SKM-1 (cell line): ENCODE data around the gene NCBP3.
A peak's percentile ranks its signal among the peaks of the same experiment; 100 is the strongest.

Source experiments
- DNase-seq: peaks from one replicate; lab custom pipeline; 2025; ENCODE audit not compliant: unreplicated experiment; lab: John Stamatoyannopoulos, UW

The NCBP3 gene

GRCh38 chr17:3845621-3846436, at the start of gene NCBP3:
TSS of gene NCBP3 (minus strand) at chr17:3846246. CDS start at chr17:3846223, 23 bp downstream.
- peak; percentile 39 for DNase-seq

DNA sequence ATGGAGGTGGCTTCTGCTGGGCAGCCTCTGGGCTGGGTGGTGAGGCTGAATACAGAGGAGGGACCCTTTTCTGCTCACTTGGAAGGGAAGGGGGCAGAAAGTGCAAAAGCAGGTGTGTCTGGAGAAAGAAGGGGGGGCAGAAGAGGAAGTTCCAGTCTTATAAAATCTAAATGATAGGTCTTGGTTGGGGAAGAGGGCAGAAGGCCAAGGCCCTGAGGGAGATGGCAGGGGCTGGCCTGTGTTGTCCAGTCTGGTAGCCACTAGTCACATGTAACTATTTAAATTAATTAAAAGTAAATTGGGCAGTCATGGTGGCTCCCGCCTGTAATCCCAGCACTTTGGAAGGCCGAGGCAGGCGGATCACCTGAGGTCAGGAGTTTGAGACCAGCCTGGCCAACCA, 49.3 kb upstream of the NCBP3 start:
- no peak for DNase-seq

- DNase-seq, result no peak
Measured at GRCh38 chr17:3894911-3895343, 48.9 kb upstream of the NCBP3 start.

DNA sequence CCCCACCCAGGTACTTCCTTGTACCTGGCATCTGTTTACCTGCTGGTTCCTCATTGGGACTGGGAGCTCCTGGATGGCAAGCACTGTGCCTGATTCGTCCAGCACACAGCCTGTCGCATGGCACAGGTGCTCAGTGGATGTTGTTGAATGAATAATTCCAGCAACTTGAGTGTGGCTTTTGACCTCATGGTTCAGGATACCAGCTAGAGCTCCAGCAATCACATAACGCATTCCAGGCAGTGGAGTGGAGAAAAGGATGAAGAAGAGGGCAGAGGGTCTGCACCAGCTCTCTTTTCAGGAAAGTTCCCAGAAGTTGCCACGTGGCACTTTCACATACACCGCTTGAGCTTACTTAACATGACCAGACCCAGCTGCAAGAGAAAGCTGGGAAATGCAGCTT, 48.1 kb upstream of the NCBP3 start:
- no peak for DNase-seq

GRCh38 chr17:3893720-3894116, 47.7 kb upstream of the NCBP3 start:
- DNase-seq, result no peak

DNA sequence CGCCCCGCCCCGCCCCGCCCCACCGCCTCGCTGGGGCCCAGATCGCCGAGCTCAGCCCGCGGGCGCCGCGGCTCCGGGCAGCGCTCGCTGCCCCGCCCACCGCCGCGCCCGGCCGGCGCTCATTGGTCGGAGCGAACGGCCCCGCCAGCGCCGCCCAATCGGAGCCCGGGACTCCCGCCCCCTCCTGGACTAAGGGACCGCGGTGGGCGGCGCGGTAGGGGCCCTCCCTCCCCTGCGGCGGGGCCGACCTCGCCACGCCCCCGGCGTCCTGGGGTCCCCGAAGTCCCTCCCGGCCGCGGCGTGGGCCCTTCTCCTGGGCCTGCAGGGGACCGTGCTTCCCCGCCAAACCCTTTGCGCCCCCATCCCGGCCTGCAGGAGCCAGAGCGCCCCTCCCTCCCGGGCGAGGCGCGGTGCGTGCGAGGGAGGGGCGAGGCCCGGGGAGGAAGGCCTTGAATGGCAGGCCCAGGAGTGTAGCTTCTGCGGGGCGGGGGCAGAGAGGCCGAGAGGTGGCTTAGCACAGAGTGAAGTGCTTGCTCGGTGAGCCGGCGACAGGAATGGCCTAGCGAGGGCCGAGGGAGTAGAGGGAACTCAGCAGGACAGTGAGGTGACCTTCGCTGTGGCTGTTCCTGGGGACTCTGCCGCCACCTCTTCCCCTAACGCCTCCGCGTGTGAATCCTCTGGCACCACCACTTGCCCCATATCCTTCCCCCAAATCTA, 47.1 kb upstream of the NCBP3 start, which contains the start of gene CAMKK1:
CAMKK1 (minus strand) TSS at position 51 of the 717 bp plus-strand sequence. CDS start 7,366 bp downstream, outside the sequence.
- DNase-seq, result peak; percentile 29

GRCh38 chr17:3892095-3892998, 46.3 kb upstream of the NCBP3 start:
- no peak for DNase-seq

DNA sequence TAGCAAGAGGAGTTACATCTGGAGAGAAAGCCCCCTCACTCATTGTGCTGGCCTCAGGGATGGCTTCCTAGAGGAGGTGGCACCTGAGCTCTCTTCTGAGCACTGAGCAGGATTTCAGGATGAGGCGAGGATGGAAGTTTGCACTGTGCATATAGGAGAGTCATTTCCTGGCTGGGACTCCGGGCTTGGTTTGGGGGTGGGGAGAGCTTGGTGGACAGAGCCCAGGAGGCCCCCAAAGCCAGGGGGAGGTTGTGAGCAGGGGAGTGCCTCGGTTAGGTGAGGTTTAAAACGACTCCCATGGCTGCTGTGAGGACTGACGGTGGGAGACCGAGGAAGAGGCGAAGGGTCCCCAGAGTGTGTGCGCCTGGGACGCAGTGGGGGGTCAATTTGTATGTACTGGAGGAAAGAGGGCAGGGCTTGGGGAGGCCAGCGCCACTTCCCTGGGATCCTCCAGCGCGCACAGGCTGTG, 45.6 kb upstream of the NCBP3 start:
- no peak for DNase-seq

GRCh38 chr17:3890878-3891219, 44.8 kb upstream of the NCBP3 start:
- DNase-seq, result no peak

- no peak for DNase-seq
Measured at GRCh38 chr17:3890082-3890877, 44.2 kb upstream of the NCBP3 start.

GRCh38 chr17:3889325-3890012, 43.4 kb upstream of the NCBP3 start:
- DNase-seq, result no peak

DNA sequence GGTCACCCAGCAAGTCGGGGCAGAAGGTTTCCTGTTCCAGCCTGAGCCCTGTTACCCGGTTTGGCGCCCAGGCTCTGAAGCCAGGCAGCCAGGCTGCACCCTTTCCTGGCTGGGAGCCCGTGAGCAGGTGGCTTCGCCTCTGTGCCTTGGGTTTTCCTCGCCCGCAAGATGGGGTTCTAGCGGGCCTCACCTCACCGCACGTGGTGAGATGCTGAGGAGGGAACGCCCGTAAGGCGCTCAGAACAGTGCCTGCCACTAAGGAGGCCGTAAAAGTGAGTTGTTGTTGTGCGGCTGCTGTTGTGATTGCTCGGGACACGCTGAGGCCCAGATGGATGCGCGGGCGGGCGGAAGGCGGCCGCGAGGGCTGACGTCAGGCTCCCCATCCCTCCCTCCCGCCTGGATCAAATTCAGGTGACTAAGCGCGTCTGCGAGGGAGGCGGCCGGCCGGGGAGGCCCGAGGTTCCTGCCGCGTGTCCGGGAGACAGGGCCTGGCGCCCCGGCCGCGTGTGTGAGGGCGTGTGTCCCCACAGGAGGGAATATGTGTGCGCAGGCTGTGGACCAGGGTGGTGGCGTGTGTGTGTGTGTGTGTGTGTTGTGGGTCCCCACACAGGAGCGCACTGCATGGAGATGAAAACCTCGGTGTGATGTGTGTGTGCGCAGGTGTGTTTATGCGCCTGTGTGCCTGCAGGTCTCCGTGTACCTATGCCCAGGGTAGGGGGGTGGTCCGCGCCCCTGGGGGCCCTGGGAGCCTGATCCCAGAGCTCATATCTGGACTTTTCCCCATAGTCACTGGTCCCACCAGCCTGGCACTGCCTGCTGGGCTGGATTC, 42.5 kb upstream of the NCBP3 start:
- no peak for DNase-seq

DNA sequence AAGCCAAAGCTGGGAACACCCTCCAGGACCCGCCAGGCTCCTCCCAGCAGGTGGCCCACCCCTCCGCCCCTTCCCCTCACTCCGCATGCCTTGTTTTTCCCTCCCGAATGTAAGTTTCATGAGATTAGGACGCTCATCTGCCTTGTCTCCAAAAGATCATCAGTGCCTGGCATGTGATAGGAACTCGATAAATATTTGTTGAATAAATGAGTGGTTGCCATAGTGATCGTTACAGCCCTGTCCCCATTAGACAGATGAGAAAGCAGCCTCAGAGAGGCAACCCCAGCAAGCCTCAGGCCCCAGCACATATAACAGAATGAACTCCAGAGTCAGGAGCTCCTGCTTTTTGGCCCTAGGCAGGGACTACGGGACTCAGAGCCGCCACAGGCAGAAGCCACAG, 41.8 kb upstream of the NCBP3 start:
- DNase-seq, result no peak

DNA sequence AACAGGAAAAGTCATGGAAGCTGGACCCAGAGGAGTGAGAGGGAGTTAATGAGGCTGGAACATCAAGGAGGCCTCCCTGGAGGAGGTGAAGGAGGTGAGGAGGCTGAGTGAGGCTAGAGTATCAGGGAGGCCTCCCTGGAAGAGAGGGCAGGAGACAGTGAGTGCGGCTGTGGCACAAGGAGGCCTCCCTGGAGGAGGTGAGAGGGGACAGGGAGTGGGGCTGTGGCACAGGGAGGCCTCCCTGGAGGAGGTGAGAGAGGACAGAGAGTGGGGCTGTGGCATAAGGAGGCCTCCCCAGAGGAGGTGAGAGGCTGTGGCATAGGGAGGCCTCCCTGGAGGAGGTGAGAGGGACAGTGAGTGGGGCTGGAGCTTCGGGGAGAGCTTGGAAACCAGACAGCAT, 41.3 kb upstream of the NCBP3 start:
- DNase-seq, result no peak

DNA sequence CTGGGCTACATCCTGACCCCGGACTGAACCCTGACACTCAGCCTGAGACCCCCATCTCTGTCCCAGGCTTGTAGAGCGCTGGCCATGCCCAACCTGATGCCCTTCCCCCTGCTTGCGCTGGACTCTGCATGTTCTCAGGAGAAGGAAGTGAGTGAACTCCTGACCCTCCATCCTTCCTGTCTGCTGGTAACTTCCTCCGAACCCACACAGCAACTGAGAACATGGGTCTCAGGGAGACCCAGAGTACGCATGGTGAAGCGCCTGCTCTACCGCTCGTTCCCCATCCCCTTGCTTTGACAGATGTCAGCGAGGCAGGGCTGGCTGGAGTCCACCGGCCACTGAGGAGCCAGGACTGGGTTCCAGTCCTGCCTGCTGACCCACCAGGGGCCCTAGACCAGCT, 40.7 kb upstream of the NCBP3 start:
- peak; percentile 32 for DNase-seq

- DNase-seq, result no peak
Measured at GRCh38 chr17:3885970-3886369, 39.9 kb upstream of the NCBP3 start.

- no peak for DNase-seq
Measured at GRCh38 chr17:3885271-3885670, 39.2 kb upstream of the NCBP3 start.

DNA sequence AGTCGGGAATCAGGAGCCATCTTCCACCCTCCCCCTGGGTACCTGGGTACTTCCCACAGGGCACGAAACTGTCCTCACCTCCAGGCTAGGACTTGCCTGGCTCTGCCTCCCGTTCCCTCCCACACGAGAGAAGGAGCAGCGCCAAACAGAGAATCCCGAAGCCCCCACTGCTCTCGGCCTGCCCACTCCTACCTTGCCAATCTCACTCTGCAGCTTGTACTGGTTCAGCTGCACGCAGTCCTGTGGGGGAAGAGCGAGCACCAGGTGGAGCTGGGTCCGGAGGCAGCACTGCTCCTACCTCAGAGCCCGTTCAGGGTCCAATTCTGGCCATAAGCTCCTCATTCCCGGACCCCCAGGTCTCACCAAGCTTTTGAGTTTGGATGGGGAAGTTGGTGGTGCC, 38.1 kb upstream of the NCBP3 start:
- no peak for DNase-seq

- no peak for DNase-seq
Measured at GRCh38 chr17:3882276-3882675, 36.2 kb upstream of the NCBP3 start.
